ENCODE data around the gene VCX3B.
"Not testable (repeated sequence)": the region's sequence is repeated elsewhere in the genome, so short reads cannot be mapped to it uniquely, and the experiment has no call there.

- not testable (repeated sequence) for TF ChIP-seq CTCF (IDR thresholded peaks at IDR 0.05; ENCODE audit: low read depth, low read length, missing input control); HNF4G (IDR thresholded peaks at IDR 0.05); REST (IDR thresholded peaks at IDR 0.05); TAF1 (conservative IDR thresholded peaks at IDR 0.05); RAD21 (IDR thresholded peaks at IDR 0.05); ZBTB33 (IDR thresholded peaks at IDR 0.05); EGR1 (IDR thresholded peaks at IDR 0.05; ENCODE audit: low read depth in 2 of 2); YY1 (IDR thresholded peaks at IDR 0.05); MAX (IDR thresholded peaks at IDR 0.05); FOXA1 (IDR thresholded peaks at IDR 0.05)
Observed at GRCh38 chrX:8464530-8464929, at the start of gene VCX3B.
